Measurements from ENCODE around the gene CXXC5. TPM values are rescaled to one million over a fixed set of nuclear protein-coding genes. Genes with fewer than 3 reads are reported as not detected.
A peak's percentile ranks its signal among the peaks of the same experiment; 100 is the strongest.
"Not testable (repeated sequence)": the region's sequence is repeated elsewhere in the genome, so short reads cannot be mapped to it uniquely, and the experiment has no call there.

Gene CXXC5
- total and polyA plus RNA-seq, 2 experiments from 2014 or later: 81.4 to 168 TPM

GRCh38 chr5:139725073-139725830 is 77.1 kb downstream of the CXXC5 start:
- Histone ChIP-seq H3K27ac (peak overlapping the region; percentile 45), H3F3A (ENCODE audit: insufficient read depth) (no peaks in the 10 kb centered on the region), H3K4me2 (ENCODE audit: unreplicated experiment) (peak overlapping the region; percentile 45), H3K4me1 (ENCODE audit: insufficient read depth) (peaks cover 12% of the 10 kb centered on the region), H4K20me1 (ENCODE audit: insufficient read depth) (no peaks in the 10 kb centered on the region), H3K9me2 (ENCODE audit: insufficient read depth) (no peaks in the 10 kb centered on the region), H2AFZ (no peak overlapping the region), H3K9ac (peak overlapping the region; percentile 52), H3K36me3 (ENCODE audit: low read depth) (no peaks in the 10 kb centered on the region), H3K9me3 (ENCODE audit: low read depth) (no peaks in the 10 kb centered on the region), H3K27me3 (replicated peaks; ENCODE audit: insufficient read depth) (no peaks in the 10 kb centered on the region), H3K79me2 (ENCODE audit: insufficient read depth) (no peaks in the 10 kb centered on the region), H3K4me3 (no peak overlapping the region)
- in situ Hi-C loops (cut with MboI): no loop called here
- no peak for TF ChIP-seq EZH2 (IDR thresholded peaks at IDR 0.05; ENCODE audit: insufficient read depth, poor library complexity, severe bottlenecking)
- TF ChIP-seq EZH2phosphoT487 (IDR thresholded peaks at IDR 0.05; ENCODE audit: insufficient read depth, low read depth): no peak
- WGBS, 2 experiments (ENCODE audit: low coverage in 1 of 2, low lambda C conversion rate in 2 of 2, missing lambda C conversion rate in 2 of 2): 31 to 32% methylated on average over 13 of the region's 13 CpGs
- peak; percentile 93 for DNase-seq

GRCh38 chr5:139726248-139726647 is 78.1 kb downstream of the CXXC5 start:
- Histone ChIP-seq H3K9me2 (ENCODE audit: insufficient read depth) (no peaks in the 10 kb centered on the region), H4K20me1 (ENCODE audit: insufficient read depth) (no peaks in the 10 kb centered on the region), H3K4me2 (ENCODE audit: unreplicated experiment) (no peak overlapping the region), H3K4me3 (no peak overlapping the region), H3K36me3 (ENCODE audit: low read depth) (no peaks in the 10 kb centered on the region), H3K9ac (no peak overlapping the region), H2AFZ (no peak overlapping the region), H3K79me2 (ENCODE audit: insufficient read depth) (no peaks in the 10 kb centered on the region), H3K9me3 (ENCODE audit: low read depth) (no peaks in the 10 kb centered on the region), H3K27ac (no peak overlapping the region), H3K4me1 (ENCODE audit: insufficient read depth) (peaks cover 12% of the 10 kb centered on the region), H3F3A (ENCODE audit: insufficient read depth) (no peaks in the 10 kb centered on the region), H3K27me3 (replicated peaks; ENCODE audit: insufficient read depth) (no peaks in the 10 kb centered on the region)
- 96 to 100% methylated on average over 3 of the region's 3 CpGs for WGBS, 2 experiments (ENCODE audit: low coverage in 1 of 2, low lambda C conversion rate in 2 of 2, missing lambda C conversion rate in 2 of 2)
- TF ChIP-seq EZH2phosphoT487 (IDR thresholded peaks at IDR 0.05; ENCODE audit: insufficient read depth, low read depth) (no peak), EZH2 (IDR thresholded peaks at IDR 0.05; ENCODE audit: insufficient read depth, poor library complexity, severe bottlenecking) (no peak)
- no peak for DNase-seq
- in situ Hi-C loops (cut with MboI): no loop called here

DNA sequence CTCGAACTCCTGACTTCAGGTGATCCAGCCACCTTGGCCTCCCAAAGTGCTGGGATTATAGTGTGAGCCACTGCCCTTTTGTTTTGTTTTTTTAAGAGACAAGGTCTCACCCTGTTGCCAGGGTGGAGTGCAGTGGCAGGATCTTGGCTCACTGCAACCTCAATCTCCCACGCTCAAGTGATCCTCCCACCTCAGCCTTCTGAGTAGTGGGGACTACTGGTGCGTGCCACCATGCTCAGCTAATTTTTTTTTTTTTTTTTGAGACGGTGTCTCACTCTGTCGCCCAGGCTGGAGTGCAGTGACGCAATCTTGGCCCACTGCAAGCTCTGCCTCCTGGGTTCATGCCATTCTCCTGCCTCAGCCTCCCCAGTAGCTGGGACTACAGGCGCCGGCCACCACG is 79.5 kb downstream of the CXXC5 start:
- H3K4me3 ChIP-seq; H3F3A ChIP-seq (ENCODE audit: insufficient read depth); H2AFZ ChIP-seq; DNase-seq; H3K9me2 ChIP-seq (ENCODE audit: insufficient read depth); H3K9me3 ChIP-seq (ENCODE audit: low read depth); H3K27me3 ChIP-seq (replicated peaks; ENCODE audit: insufficient read depth); H3K36me3 ChIP-seq (ENCODE audit: low read depth); H3K9ac ChIP-seq; in situ Hi-C loops (cut with MboI); H4K20me1 ChIP-seq (ENCODE audit: insufficient read depth); H3K27ac ChIP-seq; H3K79me2 ChIP-seq (ENCODE audit: insufficient read depth); H3K4me2 ChIP-seq (ENCODE audit: unreplicated experiment): not testable (repeated sequence)
- H3K4me1 ChIP-seq (ENCODE audit: insufficient read depth): peaks cover 12% of the 10 kb centered on the region
- WGBS, 2 experiments (ENCODE audit: low coverage in 1 of 2, low lambda C conversion rate in 2 of 2, missing lambda C conversion rate in 2 of 2): 59 to 60% methylated on average over 8 to 9 of the region's 9 CpGs

DNA sequence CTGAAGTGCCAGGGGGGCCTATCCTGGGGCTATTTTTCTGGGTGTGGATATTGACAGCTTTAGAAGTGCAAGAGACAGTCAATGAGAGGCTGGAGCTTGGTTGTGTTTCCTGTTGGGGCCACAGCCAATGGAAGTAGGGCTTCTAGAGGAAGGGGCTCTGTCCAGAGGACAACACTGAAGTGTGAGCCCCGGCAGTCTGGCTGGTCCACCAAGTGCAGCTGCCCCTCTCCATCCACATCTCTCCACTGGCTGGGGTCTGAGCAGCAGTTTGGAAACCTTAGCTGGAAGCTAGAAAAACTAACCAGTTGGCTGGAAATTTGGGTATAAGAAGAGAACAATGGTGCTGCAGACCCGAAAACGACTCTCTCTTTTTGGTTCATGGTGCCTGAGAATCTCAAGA is 83.1 kb downstream of the CXXC5 start:
- in situ Hi-C loops (cut with MboI): no loop called here
- no peaks in the 10 kb centered on the region for H3K9me3 ChIP-seq (ENCODE audit: low read depth)
- H3K27ac ChIP-seq: no peak overlapping the region
- no peak overlapping the region for H3K4me2 ChIP-seq (ENCODE audit: unreplicated experiment)
- no peaks in the 10 kb centered on the region for H3K4me1 ChIP-seq (ENCODE audit: insufficient read depth)
- H3K36me3 ChIP-seq (ENCODE audit: low read depth): no peaks in the 10 kb centered on the region
- no peak overlapping the region for H3K4me3 ChIP-seq
- H4K20me1 ChIP-seq (ENCODE audit: insufficient read depth): no peaks in the 10 kb centered on the region
- H3F3A ChIP-seq (ENCODE audit: insufficient read depth): no peaks in the 10 kb centered on the region
- DNase-seq: no peak
- 87 to 96% methylated on average over 3 of the region's 3 CpGs for WGBS, 2 experiments (ENCODE audit: low coverage in 1 of 2, low lambda C conversion rate in 2 of 2, missing lambda C conversion rate in 2 of 2)
- TF ChIP-seq EZH2phosphoT487 (IDR thresholded peaks at IDR 0.05; ENCODE audit: insufficient read depth, low read depth): no peak
- TF ChIP-seq EZH2 (IDR thresholded peaks at IDR 0.05; ENCODE audit: insufficient read depth, poor library complexity, severe bottlenecking): no peak
- no peak overlapping the region for H2AFZ ChIP-seq
- H3K9ac ChIP-seq: no peak overlapping the region
- H3K9me2 ChIP-seq (ENCODE audit: insufficient read depth): no peaks in the 10 kb centered on the region
- no peaks in the 10 kb centered on the region for H3K79me2 ChIP-seq (ENCODE audit: insufficient read depth)
- H3K27me3 ChIP-seq (replicated peaks; ENCODE audit: insufficient read depth): no peaks in the 10 kb centered on the region

DNA sequence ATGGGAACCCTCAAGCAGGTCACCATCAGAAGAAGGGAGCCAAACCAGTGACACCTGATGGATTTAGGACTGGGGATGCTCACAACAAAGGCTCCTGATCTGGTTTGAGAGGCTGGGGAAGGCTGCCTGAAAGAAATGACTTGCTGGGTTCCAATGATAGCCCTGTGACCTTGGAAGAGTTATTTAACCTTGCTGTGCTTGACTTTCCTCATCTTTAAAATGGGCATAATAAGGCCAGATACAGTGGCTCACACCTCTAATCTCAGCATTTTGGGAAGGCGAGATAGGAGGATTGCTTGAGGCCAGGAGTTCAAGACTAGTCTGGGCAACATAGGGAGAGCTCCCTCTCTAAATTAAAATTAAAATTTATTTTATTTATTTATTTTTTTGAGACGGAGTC is 83.9 kb downstream of the CXXC5 start:
- H3K27ac ChIP-seq: no peak overlapping the region
- H4K20me1 ChIP-seq (ENCODE audit: insufficient read depth): no peaks in the 10 kb centered on the region
- 84 to 91% methylated on average over 2 of the region's 2 CpGs for WGBS, 2 experiments (ENCODE audit: low coverage in 1 of 2, low lambda C conversion rate in 2 of 2, missing lambda C conversion rate in 2 of 2)
- no peaks in the 10 kb centered on the region for H3K9me2 ChIP-seq (ENCODE audit: insufficient read depth)
- no peak overlapping the region for H2AFZ ChIP-seq
- H3F3A ChIP-seq (ENCODE audit: insufficient read depth): no peaks in the 10 kb centered on the region
- no peak overlapping the region for H3K4me2 ChIP-seq (ENCODE audit: unreplicated experiment)
- no peaks in the 10 kb centered on the region for H3K27me3 ChIP-seq (replicated peaks; ENCODE audit: insufficient read depth)
- in situ Hi-C loops (cut with MboI): no loop called here
- H3K79me2 ChIP-seq (ENCODE audit: insufficient read depth): no peaks in the 10 kb centered on the region
- no peak for DNase-seq
- H3K4me1 ChIP-seq (ENCODE audit: insufficient read depth): no peaks in the 10 kb centered on the region
- no peaks in the 10 kb centered on the region for H3K9me3 ChIP-seq (ENCODE audit: low read depth)
- no peak overlapping the region for H3K4me3 ChIP-seq
- H3K9ac ChIP-seq: no peak overlapping the region
- no peaks in the 10 kb centered on the region for H3K36me3 ChIP-seq (ENCODE audit: low read depth)
- no peak for TF ChIP-seq EZH2phosphoT487 (IDR thresholded peaks at IDR 0.05; ENCODE audit: insufficient read depth, low read depth)
- no peak for TF ChIP-seq EZH2 (IDR thresholded peaks at IDR 0.05; ENCODE audit: insufficient read depth, poor library complexity, severe bottlenecking)

Measured in GM23248 (cell line).